Frontal cortex (tissue), 4 donors: ENCODE measurements around the gene CCNJL. TPM values are rescaled to one million over a fixed set of nuclear protein-coding genes. Genes with fewer than 3 reads are reported as not detected.
"Not testable (repeated sequence)": the region's sequence is repeated elsewhere in the genome, so short reads cannot be mapped to it uniquely, and the experiment has no call there.

Experiments
- DNase-seq, 2 donors: peaks; one replicate each; pipeline ENCODE4 v3.0.0; 2012; ENCODE audit warnings: low spot score in 2 of 2
- FAIRE-seq: peaks from 2 replicates; lab custom pipeline; 2012; peaks lifted over from hg19 to GRCh38; lab: Jason Lieb, UNC
- total RNA-seq: library from RNA; depleted of rRNA; stranded (reverse); fragments of >200 nt; gene quantifications from one replicate; pipeline ENCODE4 v1.2.3, GENCODE V29; 2014
- donor health status: control.
- donor health status: control.
- donor health status: control.

The CCNJL gene
- total RNA-seq, 1 donor from 2014 or later = 0.82 TPM

- FAIRE-seq = no peak
These were observed 27.2 kb upstream of the CCNJL start for GRCh38 chr5:160339406-160340130.

GRCh38 chr5:160334716-160335115 lies 22.4 kb upstream of the CCNJL start:
- not testable (repeated sequence) for FAIRE-seq, DNase-seq

More at GRCh38 chr5:160339406-160340130, 27.2 kb upstream of the CCNJL start:
- no peak for DNase-seq

- no peak for FAIRE-seq
- no peak for DNase-seq
These were observed 21.4 kb upstream of the CCNJL start for GRCh38 chr5:160333721-160334120.

- FAIRE-seq (no peak), DNase-seq (no peak)
These were observed 17.8 kb upstream of the CCNJL start for GRCh38 chr5:160330212-160330611.

- no peak for FAIRE-seq
- no peak for DNase-seq
These were observed 15.5 kb upstream of the CCNJL start for GRCh38 chr5:160327818-160328217.

GRCh38 chr5:160326981-160327380 lies 14.6 kb upstream of the CCNJL start:
- DNase-seq = no peak
- FAIRE-seq = no peak

- FAIRE-seq (no peak), DNase-seq (no peak)
These were observed 13.4 kb upstream of the CCNJL start for GRCh38 chr5:160325716-160326115.

GRCh38 chr5:160324886-160325285 lies 12.5 kb upstream of the CCNJL start:
- DNase-seq (no peak), FAIRE-seq (no peak)

GRCh38 chr5:160318409-160318808 lies 6.0 kb upstream of the CCNJL start:
- no peak for FAIRE-seq
- no peak for DNase-seq

- DNase-seq (no peak), FAIRE-seq (no peak)
These were observed 5.1 kb upstream of the CCNJL start for GRCh38 chr5:160317434-160317833.

- FAIRE-seq = no peak
- DNase-seq = no peak
These were observed 3.6 kb upstream of the CCNJL start for GRCh38 chr5:160315968-160316367.

- FAIRE-seq (no peak), DNase-seq (peak in 1 of 2 donors; percentile 28)
These were observed 780 bp upstream of the CCNJL start for GRCh38 chr5:160312960-160313727.

- DNase-seq = peak in 1 of 2 donors; percentile 11
- FAIRE-seq = no peak
These were observed 752 bp downstream of the CCNJL start for GRCh38 chr5:160311491-160312133.

- no peak for FAIRE-seq
These were observed 1.6 kb downstream of the CCNJL start for GRCh38 chr5:160310552-160311295.

GRCh38 chr5:160310140-160310539 lies 2.2 kb downstream of the CCNJL start:
- FAIRE-seq = no peak
- no peak for DNase-seq

More at GRCh38 chr5:160310552-160311295, 1.6 kb downstream of the CCNJL start:
- DNase-seq = peak in 1 of 2 donors; percentile 9

GRCh38 chr5:160306696-160307095 lies 5.7 kb downstream of the CCNJL start:
- no peak for DNase-seq
- no peak for FAIRE-seq

- DNase-seq (no peak), FAIRE-seq (no peak)
These were observed 7.0 kb downstream of the CCNJL start for GRCh38 chr5:160305319-160305718.

- FAIRE-seq (no peak), DNase-seq (no peak)
These were observed 8.7 kb downstream of the CCNJL start for GRCh38 chr5:160303690-160304089.

- no peak for DNase-seq
- FAIRE-seq = no peak
These were observed 14.2 kb downstream of the CCNJL start for GRCh38 chr5:160298189-160298588.

- FAIRE-seq (no peak), DNase-seq (no peak)
These were observed 14.6 kb downstream of the CCNJL start for GRCh38 chr5:160297776-160298175.
